Karpas-422 (cell line): ENCODE results near the gene BANP. TPM values are rescaled to one million over a fixed set of nuclear protein-coding genes. Genes with fewer than 3 reads are reported as not detected.

Experiments
- DNase-seq: peaks from one replicate; pipeline ENCODE4 v3.0.0-alpha.2; 2015
- H2AFZ ChIP-seq: fragments of 200-600 bp; sonication (generic); 2 replicates; pipeline ENCODE4 v1.6.1; 2014; ENCODE audit warnings: antibody characterized with exemption, low read length, mixed read lengths
- H3K27ac ChIP-seq: fragments of 200-600 bp; sonication (generic); 2 replicates; pipeline ENCODE4 v1.5.1; 2014; ENCODE audit warnings: mild to moderate bottlenecking, low read length, moderate library complexity
- H3K27me3 ChIP-seq: fragments of 200-600 bp; sonication (generic); 2 replicates; pipeline ENCODE4 v1.6.1; 2014; ENCODE audit warnings: low read length, mixed read lengths
- H3K36me3 ChIP-seq: fragments of 200-600 bp; sonication (generic); 2 replicates; pipeline ENCODE4 v1.6.1; 2014; ENCODE audit warnings: low read length, mixed read lengths; ENCODE audit not compliant: insufficient read depth
- H3K4me1 ChIP-seq: fragments of 200-600 bp; sonication (generic); 2 replicates; pipeline ENCODE4 v1.6.1; 2014; ENCODE audit warnings: mild to moderate bottlenecking, low read length, mixed read lengths
- H3K4me2 ChIP-seq: fragments of 200-600 bp; sonication (generic); 2 replicates; pipeline ENCODE4 v1.6.1; 2014; ENCODE audit warnings: low read length, low read depth, mild to moderate bottlenecking; ENCODE audit not compliant: poor library complexity, severe bottlenecking
- H3K4me3 ChIP-seq: fragments of 200-600 bp; sonication (generic); 2 replicates; pipeline ENCODE4 v1.5.1; 2014; ENCODE audit warnings: mild to moderate bottlenecking, antibody characterized with exemption, low read length, mixed read lengths
- H3K79me2 ChIP-seq: fragments of 200-600 bp; sonication (generic); 2 replicates; pipeline ENCODE4 v1.6.1; 2014; ENCODE audit warnings: mild to moderate bottlenecking, low read length, mixed read lengths
- H3K9ac ChIP-seq: fragments of 200-600 bp; sonication (generic); 2 replicates; pipeline ENCODE4 v1.6.0; 2014; ENCODE audit warnings: low read length
- H3K9me2 ChIP-seq: fragments of 200-600 bp; sonication (generic), shearing (Covaris generic); replicated peaks from 2 replicates; pipeline ENCODE4 v1.6.0; 2014; ENCODE audit warnings: mild to moderate bottlenecking, low read length, moderate library complexity; ENCODE audit not compliant: insufficient read depth
- H3K9me3 ChIP-seq: fragments of 300-700, 200-600 bp; sonication (generic); 2 replicates; pipeline ENCODE4 v1.6.1; 2014; ENCODE audit warnings: low read length, mixed read lengths
- H4K20me1 ChIP-seq: fragments of 200-600 bp; sonication (generic); 2 replicates; pipeline ENCODE4 v1.6.1; 2014; ENCODE audit warnings: mild to moderate bottlenecking, antibody characterized with exemption, low read length, low read depth; ENCODE audit not compliant: insufficient read depth
- total RNA-seq: library from RNA; depleted of rRNA; stranded (reverse); fragments of >200 nt; shearing (Covaris generic); gene quantifications from 2 replicates; pipeline ENCODE4 v1.2.3, GENCODE V29; 2014; ENCODE audit warnings: low replicate concordance

The BANP gene
- total RNA-seq, 1 experiment from 2014 or later, result 36.5 TPM

DNA sequence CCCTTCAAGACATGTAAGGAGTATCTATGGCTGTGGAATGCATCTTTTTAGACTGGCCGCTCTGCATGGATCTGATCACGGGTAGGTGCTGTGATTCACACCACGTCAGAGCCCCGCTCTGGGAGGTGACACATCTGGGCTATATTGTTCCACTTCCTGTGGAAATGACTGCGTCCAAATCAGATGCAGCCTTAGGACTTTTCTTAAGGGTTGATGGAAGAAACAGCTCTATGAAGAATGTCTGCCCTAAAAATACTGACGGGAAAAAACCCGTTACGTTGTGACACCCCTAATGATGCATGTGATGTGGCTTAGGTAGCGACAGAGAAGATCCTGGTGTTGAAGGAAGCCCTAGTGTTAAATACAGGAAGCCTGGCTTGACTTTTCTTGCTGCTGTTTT, 12.2 kb downstream of the BANP start:
- no peaks in the 10 kb centered on the region for H4K20me1 ChIP-seq
- H3K9me2 ChIP-seq, result no peaks in the 10 kb centered on the region
- peaks cover 96% of the 10 kb centered on the region for H3K79me2 ChIP-seq
- H3K27me3 ChIP-seq, result no peaks in the 10 kb centered on the region
- no peak overlapping the region for H3K4me3 ChIP-seq
- no peak overlapping the region for H3K9ac ChIP-seq
- DNase-seq, result no peak
- H3K36me3 ChIP-seq, result no peaks in the 10 kb centered on the region
- H3K4me1 ChIP-seq, result no peaks in the 10 kb centered on the region
- no peak overlapping the region for H3K4me2 ChIP-seq
- H3K9me3 ChIP-seq, result no peaks in the 10 kb centered on the region
- H2AFZ ChIP-seq, result no peak overlapping the region
- no peak overlapping the region for H3K27ac ChIP-seq

DNA sequence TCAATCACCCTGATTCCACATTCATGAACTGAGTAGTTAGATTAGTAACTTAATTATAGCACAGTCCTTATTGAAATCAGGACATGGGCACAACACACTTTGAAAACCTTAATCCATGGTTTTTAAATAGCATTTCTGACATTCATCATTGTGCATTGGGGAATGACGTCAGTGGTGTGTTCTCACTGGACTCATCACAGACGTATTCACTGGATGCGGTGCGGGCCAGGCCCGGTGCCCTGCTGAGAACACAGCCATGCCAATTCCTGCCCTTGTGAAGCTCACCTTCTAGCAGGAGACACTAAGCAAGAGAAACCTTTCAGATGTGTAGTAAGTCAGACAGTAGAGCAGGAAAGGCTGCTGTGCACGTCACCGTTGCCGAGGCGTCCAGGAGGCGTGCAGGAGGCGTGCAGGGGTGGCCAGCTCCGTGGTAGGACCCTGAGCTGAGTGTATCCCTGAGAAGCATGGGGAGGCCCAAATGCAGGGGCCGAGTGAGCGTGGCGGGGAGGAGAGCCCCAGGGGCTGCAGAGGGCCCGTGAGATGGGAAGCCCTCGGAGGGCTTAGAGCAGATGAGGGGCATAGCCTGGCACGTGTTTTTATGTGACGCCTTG, 12.9 kb downstream of the BANP start:
- no peaks in the 10 kb centered on the region for H4K20me1 ChIP-seq
- H3K36me3 ChIP-seq, result no peaks in the 10 kb centered on the region
- no peak overlapping the region for H3K4me3 ChIP-seq
- no peak for DNase-seq
- H3K9ac ChIP-seq, result no peak overlapping the region
- H3K9me3 ChIP-seq, result no peaks in the 10 kb centered on the region
- H2AFZ ChIP-seq, result no peak overlapping the region
- H3K4me1 ChIP-seq, result no peaks in the 10 kb centered on the region
- no peaks in the 10 kb centered on the region for H3K27me3 ChIP-seq
- H3K27ac ChIP-seq, result no peak overlapping the region
- H3K79me2 ChIP-seq, result peaks cover 96% of the 10 kb centered on the region
- no peaks in the 10 kb centered on the region for H3K9me2 ChIP-seq
- H3K4me2 ChIP-seq, result no peak overlapping the region

DNA sequence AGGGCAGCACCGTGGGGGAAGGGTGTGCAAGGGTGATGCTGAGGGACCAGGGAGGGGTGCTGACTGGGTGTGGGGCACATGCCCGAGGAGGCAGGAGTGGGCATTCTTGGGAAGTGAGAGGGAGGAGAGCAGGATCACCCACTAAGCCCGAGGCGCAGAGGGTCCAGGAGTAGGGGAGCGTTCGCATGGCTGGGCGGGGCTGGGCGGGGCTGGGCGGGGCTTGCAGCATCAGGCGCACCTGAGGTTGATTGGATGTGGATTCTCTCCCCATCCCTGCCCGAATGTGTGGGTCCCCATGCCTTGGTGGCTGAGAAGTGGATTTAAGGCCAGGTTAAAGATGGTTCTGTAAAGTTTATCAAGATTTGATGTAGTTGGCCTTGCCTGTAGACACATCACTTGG, 14.2 kb downstream of the BANP start:
- Histone ChIP-seq H3K27ac (no peak overlapping the region), H2AFZ (no peak overlapping the region), H3K4me2 (no peak overlapping the region), H3K27me3 (no peaks in the 10 kb centered on the region), H3K36me3 (no peaks in the 10 kb centered on the region), H3K4me3 (no peak overlapping the region), H3K4me1 (no peaks in the 10 kb centered on the region), H3K79me2 (peaks cover 96% of the 10 kb centered on the region), H4K20me1 (no peaks in the 10 kb centered on the region), H3K9me2 (no peaks in the 10 kb centered on the region), H3K9me3 (no peaks in the 10 kb centered on the region), H3K9ac (no peak overlapping the region)
- DNase-seq, result no peak

DNA sequence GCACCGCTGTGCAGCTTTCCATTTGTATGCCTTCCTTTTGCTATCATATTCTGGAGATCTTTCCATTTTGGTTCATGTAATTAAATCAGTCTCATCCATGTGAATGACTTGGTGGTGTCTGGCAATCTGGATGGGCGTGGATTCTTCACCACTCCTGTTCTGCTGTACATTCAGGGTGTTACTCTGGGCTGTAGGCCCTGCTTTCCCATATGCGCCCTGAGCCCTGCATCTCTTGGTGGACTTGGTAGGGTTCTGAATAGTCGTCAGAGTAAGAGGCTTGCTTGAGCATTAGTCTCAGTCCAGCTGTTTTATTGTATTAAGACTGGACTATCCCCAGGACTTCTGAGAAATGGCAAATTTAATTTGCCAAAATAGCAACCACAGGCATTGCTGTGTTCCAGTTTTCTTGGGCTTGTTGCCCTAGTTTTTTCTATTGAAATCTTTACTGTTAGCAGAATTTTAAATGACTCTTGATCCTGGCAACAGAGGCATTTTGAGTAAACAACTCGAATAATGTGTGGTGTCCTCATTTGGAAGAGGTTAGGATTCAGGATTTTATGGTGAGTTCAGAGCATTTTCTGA, 14.9 kb downstream of the BANP start:
- peaks cover 96% of the 10 kb centered on the region for H3K79me2 ChIP-seq
- H3K27ac ChIP-seq, result no peak overlapping the region

DNA sequence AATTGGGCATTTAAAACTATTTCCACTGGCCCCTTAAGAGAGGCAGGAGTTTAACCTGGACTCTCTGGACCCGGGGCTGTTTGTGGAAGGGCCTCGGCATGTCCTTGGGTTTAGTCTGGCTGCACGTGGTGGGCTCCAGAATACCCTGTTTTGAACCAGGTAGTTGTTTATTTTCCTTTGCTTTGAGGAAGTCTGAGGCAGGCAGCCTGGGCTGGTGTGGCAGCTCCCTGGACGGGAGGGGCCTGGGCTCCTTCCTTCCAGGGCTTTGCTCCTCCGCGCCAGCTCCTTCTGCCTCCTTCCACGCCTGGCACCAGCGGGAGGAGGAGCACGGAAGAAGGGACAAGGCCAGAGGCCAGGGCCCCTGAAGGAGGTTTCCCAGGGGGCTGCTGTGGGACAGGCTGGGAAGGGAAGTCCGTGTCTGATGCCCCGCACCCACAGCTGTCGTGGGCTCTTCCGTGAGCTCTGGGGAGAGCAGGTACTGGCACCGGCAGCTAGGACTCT, 15.5 kb downstream of the BANP start:
- H3K4me3 ChIP-seq, result no peak overlapping the region
- H3K4me2 ChIP-seq, result no peak overlapping the region
- peaks cover 96% of the 10 kb centered on the region for H3K79me2 ChIP-seq
- 0 out of 2 replicates have a peak, but pooled peaks cover 9% of the 10 kb centered on the region for H3K36me3 ChIP-seq
- no peaks in the 10 kb centered on the region for H3K9me2 ChIP-seq
- no peak overlapping the region for H3K9ac ChIP-seq
- no peak for DNase-seq
- no peaks in the 10 kb centered on the region for H3K27me3 ChIP-seq
- no peaks in the 10 kb centered on the region for H3K9me3 ChIP-seq
- no peaks in the 10 kb centered on the region for H3K4me1 ChIP-seq
- H4K20me1 ChIP-seq, result no peaks in the 10 kb centered on the region
- no peak overlapping the region for H3K27ac ChIP-seq
- H2AFZ ChIP-seq, result no peak overlapping the region

More for the DNA sequence above, 14.9 kb downstream of the BANP start:
- H3K9me3 ChIP-seq, result no peaks in the 10 kb centered on the region
- H3K4me2 ChIP-seq, result no peak overlapping the region
- no peaks in the 10 kb centered on the region for H3K4me1 ChIP-seq
- H3K4me3 ChIP-seq, result no peak overlapping the region
- H3K27me3 ChIP-seq, result no peaks in the 10 kb centered on the region
- no peaks in the 10 kb centered on the region for H4K20me1 ChIP-seq
- no peak for DNase-seq
- no peak overlapping the region for H3K9ac ChIP-seq
- H2AFZ ChIP-seq, result no peak overlapping the region
- H3K9me2 ChIP-seq, result no peaks in the 10 kb centered on the region
- H3K36me3 ChIP-seq, result 0 out of 2 replicates have a peak, but pooled peaks cover 4% of the 10 kb centered on the region

DNA sequence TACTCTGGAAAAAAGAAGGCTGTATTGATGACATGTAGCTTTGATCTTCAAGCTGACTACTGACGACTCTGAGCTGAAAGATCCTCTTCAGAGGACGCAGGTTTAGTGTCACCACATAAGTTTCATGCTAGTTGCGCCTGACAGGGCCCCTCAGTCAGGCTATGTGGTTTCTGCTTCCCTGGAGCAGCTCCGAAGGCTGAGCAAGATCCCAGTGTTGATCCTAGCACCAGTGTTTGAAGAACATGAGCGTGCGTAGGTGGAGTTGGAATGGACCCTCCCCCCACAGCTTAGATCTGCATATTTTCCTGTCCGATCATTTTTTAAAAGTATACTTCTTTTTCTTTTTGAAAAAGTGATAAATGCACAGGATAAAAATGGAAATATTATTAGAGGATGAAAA, 17.3 kb downstream of the BANP start:
- Histone ChIP-seq H2AFZ (no peak overlapping the region), H3K79me2 (peaks cover 96% of the 10 kb centered on the region), H3K9me3 (no peaks in the 10 kb centered on the region), H3K36me3 (0 out of 2 replicates have a peak, but pooled peaks cover 9% of the 10 kb centered on the region), H3K27me3 (no peaks in the 10 kb centered on the region), H3K9ac (no peak overlapping the region), H3K4me1 (no peaks in the 10 kb centered on the region), H4K20me1 (no peaks in the 10 kb centered on the region), H3K27ac (no peak overlapping the region), H3K9me2 (no peaks in the 10 kb centered on the region), H3K4me2 (no peak overlapping the region), H3K4me3 (no peak overlapping the region)
- peak; percentile 33 for DNase-seq

DNA sequence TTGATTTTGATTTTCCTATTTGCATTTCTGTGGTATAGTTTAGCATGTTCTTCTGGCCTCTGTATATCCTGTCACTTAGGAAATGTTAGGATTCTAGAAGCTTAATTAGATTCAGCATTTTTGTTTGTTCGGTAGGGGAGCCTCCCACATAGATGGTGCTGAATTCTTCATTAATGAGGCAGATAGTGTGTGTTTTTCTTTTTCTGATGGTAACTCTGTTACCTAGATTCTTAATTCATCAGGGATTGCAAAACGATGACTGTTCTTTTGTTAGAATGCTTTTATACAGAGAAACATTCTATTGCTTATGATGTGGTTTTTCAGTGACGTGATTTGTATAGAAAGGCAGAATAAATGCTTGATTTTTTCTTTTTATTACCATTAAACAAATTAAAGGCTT, 19.0 kb downstream of the BANP start:
- Histone ChIP-seq H3K27ac (no peak overlapping the region), H3K9me3 (no peaks in the 10 kb centered on the region), H3K9ac (no peak overlapping the region), H3K79me2 (peaks cover 96% of the 10 kb centered on the region), H3K36me3 (0 out of 2 replicates have a peak, but pooled peaks cover 9% of the 10 kb centered on the region), H3K4me1 (no peaks in the 10 kb centered on the region), H2AFZ (no peak overlapping the region), H3K4me2 (no peak overlapping the region), H3K9me2 (no peaks in the 10 kb centered on the region), H3K27me3 (no peaks in the 10 kb centered on the region), H3K4me3 (no peak overlapping the region), H4K20me1 (no peaks in the 10 kb centered on the region)
- no peak for DNase-seq

DNA sequence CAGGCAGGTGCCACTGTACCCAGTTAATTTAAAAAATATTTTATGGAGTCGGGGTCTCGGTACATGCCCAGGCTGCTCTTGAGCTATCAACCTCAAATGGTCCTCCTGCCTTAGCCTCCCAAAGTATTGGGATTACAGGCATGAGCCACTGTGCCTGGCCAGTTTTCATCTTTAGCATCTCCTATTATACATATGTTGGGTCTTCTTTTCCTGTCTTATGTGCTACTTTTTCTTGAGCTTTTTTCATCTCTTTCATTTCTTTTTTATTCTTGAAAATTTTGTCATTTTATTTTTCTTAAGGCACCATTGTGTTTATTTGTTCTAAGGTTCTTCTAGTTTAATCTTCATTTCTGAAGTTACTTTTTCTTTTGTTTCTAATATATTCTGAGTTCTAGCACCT, 20.7 kb downstream of the BANP start:
- no peaks in the 10 kb centered on the region for H3K4me1 ChIP-seq
- H3K27ac ChIP-seq, result no peak overlapping the region
- no peak overlapping the region for H3K4me2 ChIP-seq
- no peak overlapping the region for H3K9ac ChIP-seq
- H4K20me1 ChIP-seq, result no peaks in the 10 kb centered on the region
- H3K9me3 ChIP-seq, result no peaks in the 10 kb centered on the region
- no peak overlapping the region for H2AFZ ChIP-seq
- H3K4me3 ChIP-seq, result no peak overlapping the region
- H3K36me3 ChIP-seq, result 0 out of 2 replicates have a peak, but pooled peaks cover 9% of the 10 kb centered on the region
- no peaks in the 10 kb centered on the region for H3K9me2 ChIP-seq
- no peak for DNase-seq
- H3K27me3 ChIP-seq, result no peaks in the 10 kb centered on the region
- peaks cover 96% of the 10 kb centered on the region for H3K79me2 ChIP-seq
